Mesenchymal stem cell (in vitro differentiated cells and primary cell): ENCODE data around the gene STK17A.
"Not testable (repeated sequence)": the region's sequence is repeated elsewhere in the genome, so short reads cannot be mapped to it uniquely, and the experiment has no call there.

Experiments used
- DNase-seq: peaks from one replicate; pipeline ENCODE4 v3.0.0-alpha.2; 2013
- H2AFZ ChIP-seq: one replicate; pipeline ENCODE4 v1.6.1; 2013; ENCODE audit warnings: low read depth, mild to moderate bottlenecking, control low read depth, inconsistent platforms, low read length, moderate library complexity
- H2AK5ac ChIP-seq: 2 replicates; pipeline ENCODE4 v1.6.1; 2013; ENCODE audit warnings: low read length, moderate library complexity, mild to moderate bottlenecking, inconsistent platforms; ENCODE audit not compliant: severe bottlenecking
- H2BK120ac ChIP-seq: one replicate; pipeline ENCODE4 v1.6.1; 2013; ENCODE audit warnings: low read depth, mild to moderate bottlenecking, inconsistent platforms, low read length, moderate library complexity
- H2BK12ac ChIP-seq, 2 experiments: one replicate each; pipeline ENCODE4 v1.6.1; 2013; ENCODE audit warnings: inconsistent platforms in 2 of 2, low read length in 2 of 2, mild to moderate bottlenecking in 2 of 2, moderate library complexity in 2 of 2, control low read depth in 1 of 2
- H2BK15ac ChIP-seq: one replicate; pipeline ENCODE4 v1.6.1; 2013; ENCODE audit warnings: mild to moderate bottlenecking, low read depth, inconsistent platforms; ENCODE audit not compliant: poor library complexity, severe bottlenecking
- H2BK5ac ChIP-seq: 2 replicates; pipeline ENCODE4 v1.6.1; 2013; ENCODE audit warnings: low read depth, mild to moderate bottlenecking, low read length, control low read depth, inconsistent platforms; ENCODE audit not compliant: poor library complexity, severe bottlenecking
- H3K14ac ChIP-seq, 2 experiments: one replicate each; pipeline ENCODE4 v1.6.1; 2013; ENCODE audit warnings: inconsistent platforms in 2 of 2, low read length in 2 of 2, control low read depth in 1 of 2, mild to moderate bottlenecking in 1 of 2, moderate library complexity in 1 of 2
- H3K18ac ChIP-seq, 2 experiments: one replicate each; pipeline ENCODE4 v1.6.1; 2013; ENCODE audit warnings: inconsistent platforms in 2 of 2, low read length in 2 of 2, control low read depth in 1 of 2, low read depth in 1 of 2, mild to moderate bottlenecking in 1 of 2
- H3K23ac ChIP-seq, 2 experiments: one replicate each; pipeline ENCODE4 v1.6.1; 2013; ENCODE audit warnings: inconsistent platforms in 2 of 2, low read length in 2 of 2, mild to moderate bottlenecking in 2 of 2, moderate library complexity in 2 of 2, control low read depth in 1 of 2
- H3K27ac ChIP-seq: 2 replicates; pipeline ENCODE4 v1.5.1; 2013; ENCODE audit warnings: mild to moderate bottlenecking, moderate library complexity, low read length, control low read depth, inconsistent platforms; ENCODE audit not compliant: poor library complexity, severe bottlenecking
- H3K27me3 ChIP-seq, 2 experiments: 2 replicates each; pipeline versions ENCODE4 v1.6.1 to v1.7.0; 2013; ENCODE audit warnings: low read length in 2 of 2, mild to moderate bottlenecking in 2 of 2, moderate library complexity in 2 of 2, control low read depth in 1 of 2, inconsistent platforms in 1 of 2; ENCODE audit not compliant: control insufficient read depth in 1 of 2, insufficient read depth in 1 of 2
- H3K36me3 ChIP-seq, 2 experiments: 2 replicates each; pipeline versions ENCODE4 v1.6.1 to v1.7.0; 2013; ENCODE audit warnings: low read length in 2 of 2, control low read depth in 1 of 2, inconsistent platforms in 1 of 2, low read depth in 1 of 2, mild to moderate bottlenecking in 1 of 2; ENCODE audit not compliant: insufficient read depth in 2 of 2, control insufficient read depth in 1 of 2
- H3K4ac ChIP-seq, 2 experiments: one replicate each; pipeline ENCODE4 v1.6.1; 2013; ENCODE audit warnings: inconsistent platforms in 2 of 2, low read length in 2 of 2, mild to moderate bottlenecking in 2 of 2, moderate library complexity in 2 of 2, control low read depth in 1 of 2, low read depth in 1 of 2
- H3K4me1 ChIP-seq: 2 replicates; pipeline ENCODE4 v1.6.1; 2013; ENCODE audit warnings: low read depth, low read length, control low read depth; ENCODE audit not compliant: control insufficient read depth, insufficient read depth
- H3K4me2 ChIP-seq: 2 replicates; pipeline ENCODE4 v1.6.1; 2013; ENCODE audit warnings: low read length, mild to moderate bottlenecking, inconsistent platforms; ENCODE audit not compliant: poor library complexity, severe bottlenecking
- H3K4me3 ChIP-seq, 2 experiments: 2 replicates each; pipeline versions ENCODE4 v1.5.1 to v1.7.0; 2013; ENCODE audit warnings: low read length in 2 of 2, mild to moderate bottlenecking in 2 of 2, control low read depth in 1 of 2, low read depth in 1 of 2; ENCODE audit not compliant: insufficient read depth in 1 of 2
- H3K79me1 ChIP-seq: replicated peaks from 2 replicates; pipeline ENCODE4 v1.6.1; 2013; ENCODE audit warnings: mild to moderate bottlenecking, control low read depth, low read length, inconsistent platforms; ENCODE audit not compliant: poor library complexity, severe bottlenecking
- H3K9ac ChIP-seq: 2 replicates; pipeline ENCODE4 v1.7.0; 2013; ENCODE audit warnings: mild to moderate bottlenecking, low read length, moderate library complexity
- H3K9me3 ChIP-seq: 2 replicates; pipeline ENCODE4 v1.7.0; 2013; ENCODE audit warnings: mild to moderate bottlenecking, low read length; ENCODE audit not compliant: control insufficient read depth
- H4K8ac ChIP-seq: one replicate; pipeline ENCODE4 v1.6.1; 2013; ENCODE audit warnings: inconsistent platforms, mild to moderate bottlenecking, low read length, moderate library complexity
- H4K91ac ChIP-seq: one replicate; pipeline ENCODE4 v1.6.1; 2013; ENCODE audit warnings: mild to moderate bottlenecking, low read length, inconsistent platforms
- WGBS: methylation state at CpG from one replicate; pipeline ENCODE4 v1.1.7; 2013; ENCODE audit warnings: mixed read lengths; 5-methylcytosine and 5-hydroxymethylcytosine counted together

Gene STK17A

DNA sequence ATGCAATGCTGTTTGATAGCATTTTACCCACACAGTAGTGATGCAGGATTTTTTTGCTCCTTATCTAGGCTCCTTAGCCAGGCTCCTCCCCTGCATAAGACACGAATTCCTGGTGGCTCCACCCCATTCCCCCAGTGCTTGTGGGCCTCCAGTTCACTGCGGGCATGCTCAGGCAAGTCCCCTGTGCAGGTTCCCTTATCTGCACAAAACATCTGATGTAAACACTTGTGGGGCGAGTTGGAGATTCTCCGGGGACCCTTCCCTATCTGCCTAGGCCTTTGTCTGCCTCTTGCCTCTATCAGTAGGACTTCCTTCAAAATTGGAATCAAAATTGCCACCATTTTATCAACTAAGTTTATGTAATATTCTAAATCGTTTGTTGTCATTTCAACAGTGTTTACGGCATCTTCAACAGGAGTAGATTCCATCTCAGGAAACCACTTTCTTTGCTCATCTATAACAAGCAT is 5.4 kb upstream of the STK17A start:
- H3K4me3 ChIP-seq, result no peak overlapping the region
- H3K4me1 ChIP-seq, result peaks cover 4% of the 10 kb centered on the region
- no peak overlapping the region for H3K23ac ChIP-seq
- peak; percentile 32 for DNase-seq
- H3K4ac ChIP-seq, result no peak overlapping the region
- H3K4me2 ChIP-seq, result no peak overlapping the region
- H2BK12ac ChIP-seq, result no peak overlapping the region
- peak overlapping the region; percentile 19 for H2BK120ac ChIP-seq
- H3K27me3 ChIP-seq, result no peaks in the 10 kb centered on the region
- H2BK15ac ChIP-seq, result no peak overlapping the region
- H3K36me3 ChIP-seq, result no peaks in the 10 kb centered on the region
- H2AK5ac ChIP-seq, result no peak overlapping the region
- H2BK5ac ChIP-seq, result no peak overlapping the region
- H3K14ac ChIP-seq, result no peak overlapping the region
- no peaks in the 10 kb centered on the region for H3K79me1 ChIP-seq
- H3K9ac ChIP-seq, result no peak overlapping the region
- 59% methylated on average over 6 of the region's 6 CpGs for WGBS
- peak overlapping the region in 1 of 2 experiments; percentile 79 for H3K18ac ChIP-seq
- peak overlapping the region; percentile 77 for H4K8ac ChIP-seq
- no peak overlapping the region for H2AFZ ChIP-seq
- H3K27ac ChIP-seq, result no peak overlapping the region
- H4K91ac ChIP-seq, result peak overlapping the region; percentile 27
- no peaks in the 10 kb centered on the region for H3K9me3 ChIP-seq

DNA sequence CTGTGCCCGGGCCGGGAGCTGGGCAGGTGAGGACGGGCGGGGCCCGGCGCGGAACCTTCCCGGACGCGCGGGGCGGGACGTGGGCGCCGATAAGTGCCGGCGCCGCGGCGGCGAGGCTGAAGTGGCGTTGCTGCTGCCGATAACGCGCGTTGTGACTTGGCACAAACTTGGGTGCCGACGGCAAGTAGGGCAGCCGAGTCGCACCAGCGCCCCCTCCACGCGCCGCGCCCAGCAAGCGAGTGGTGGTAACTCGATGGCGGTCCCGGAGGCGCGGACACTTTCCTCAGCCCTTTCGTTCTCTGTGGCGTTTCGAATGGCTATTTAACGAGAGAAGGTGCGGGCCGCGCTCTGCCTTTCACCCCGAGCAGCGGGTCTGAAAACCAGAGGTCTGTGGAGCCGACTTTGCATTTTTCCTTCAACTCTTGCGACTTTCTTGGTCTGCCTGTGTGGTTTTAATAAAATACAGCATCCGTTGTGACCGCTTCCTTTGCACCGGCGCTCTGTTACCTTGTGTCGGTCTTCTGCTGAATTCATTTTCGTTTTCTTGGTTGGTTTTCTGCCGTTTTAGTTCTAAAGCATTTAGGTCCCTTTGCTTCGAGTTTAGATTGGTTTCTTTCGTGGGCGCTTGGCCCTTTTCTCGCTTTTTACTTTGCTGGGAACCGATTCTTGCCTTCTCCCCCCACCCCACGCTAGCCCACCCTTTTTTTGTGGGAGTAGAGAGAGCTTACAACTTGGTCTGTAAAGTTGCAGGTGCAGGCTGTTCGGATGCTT is 701 bp downstream of the STK17A start:
- H3K4me1 ChIP-seq, result peaks cover 9% of the 10 kb centered on the region
- under 1% methylated on average over 59 of the region's 66 CpGs for WGBS

DNA sequence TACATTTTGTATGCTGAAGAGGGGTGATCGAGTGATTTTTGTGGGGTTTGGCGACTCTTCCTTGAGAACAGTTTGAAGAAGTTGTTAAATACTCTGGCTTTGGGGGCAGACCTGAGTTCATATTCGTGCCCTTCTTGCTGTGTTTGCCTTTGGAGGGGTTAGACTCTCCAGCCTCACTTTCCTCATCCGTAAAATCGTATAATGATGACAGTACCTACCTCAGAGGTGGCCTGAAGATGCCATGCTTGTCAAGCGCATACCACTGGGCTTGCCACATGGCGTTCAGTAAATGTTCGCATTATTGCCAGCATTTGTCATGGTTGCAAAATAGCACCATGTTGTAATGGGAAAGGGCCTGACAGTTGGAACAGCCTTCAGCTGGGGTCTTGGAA is 1.3 kb downstream of the STK17A start:
- Histone ChIP-seq H2BK12ac (no peak overlapping the region), H3K79me1 (no peaks in the 10 kb centered on the region), H3K4me2 (peak overlapping the region; percentile 78), H3K36me3 (no peaks in the 10 kb centered on the region), H2AFZ (no peak overlapping the region), H3K23ac (peak overlapping the region in 1 of 2 experiments; percentile 74), H3K4ac (no peak overlapping the region), H3K4me1 (peaks cover 9% of the 10 kb centered on the region), H2AK5ac (no peak overlapping the region), H3K18ac (peak overlapping the region in 1 of 2 experiments; percentile 72), H3K27me3 (no peaks in the 10 kb centered on the region), H2BK15ac (no peak overlapping the region), H3K14ac (peak overlapping the region in 1 of 2 experiments; percentile 23), H4K8ac (no peak overlapping the region), H3K9ac (peak overlapping the region; percentile 97), H2BK5ac (no peak overlapping the region), H3K27ac (peak overlapping the region; percentile 79), H3K9me3 (no peaks in the 10 kb centered on the region), H3K4me3 (peak overlapping the region; percentile 97 to 99), H4K91ac (no peak overlapping the region), H2BK120ac (no peak overlapping the region)
- 20% methylated on average over 7 of the region's 8 CpGs for WGBS
- DNase-seq, result peak; percentile 90

More for the DNA sequence above, 701 bp downstream of the STK17A start:
- H3K79me1 ChIP-seq, result no peaks in the 10 kb centered on the region
- peak overlapping the region; percentile 83 for H4K91ac ChIP-seq
- H3K27ac ChIP-seq, result peak overlapping the region; percentile 79
- peak overlapping the region; percentile 73 for H2BK120ac ChIP-seq
- peak overlapping the region; percentile 72 for H4K8ac ChIP-seq
- no peaks in the 10 kb centered on the region for H3K36me3 ChIP-seq
- no peak overlapping the region for H2AK5ac ChIP-seq
- peak overlapping the region; percentile 79 to 95 for H3K4ac ChIP-seq
- H3K9ac ChIP-seq, result peak overlapping the region; percentile 97
- peak overlapping the region; percentile 97 to 99 for H3K4me3 ChIP-seq
- no peaks in the 10 kb centered on the region for H3K9me3 ChIP-seq
- H2BK5ac ChIP-seq, result peak overlapping the region; percentile 89
- peak overlapping the region in 1 of 2 experiments; percentile 77 for H2BK12ac ChIP-seq
- H3K27me3 ChIP-seq, result no peaks in the 10 kb centered on the region
- H3K23ac ChIP-seq, result peak overlapping the region; percentile 7 to 99
- H3K18ac ChIP-seq, result peak overlapping the region; percentile 79 to 90
- DNase-seq, result peak; percentile 64
- H3K14ac ChIP-seq, result peak overlapping the region in 1 of 2 experiments; percentile 99
- peak overlapping the region; percentile 78 for H3K4me2 ChIP-seq
- H2AFZ ChIP-seq, result peak overlapping the region; percentile 97
- H2BK15ac ChIP-seq, result peak overlapping the region; percentile 90

DNA sequence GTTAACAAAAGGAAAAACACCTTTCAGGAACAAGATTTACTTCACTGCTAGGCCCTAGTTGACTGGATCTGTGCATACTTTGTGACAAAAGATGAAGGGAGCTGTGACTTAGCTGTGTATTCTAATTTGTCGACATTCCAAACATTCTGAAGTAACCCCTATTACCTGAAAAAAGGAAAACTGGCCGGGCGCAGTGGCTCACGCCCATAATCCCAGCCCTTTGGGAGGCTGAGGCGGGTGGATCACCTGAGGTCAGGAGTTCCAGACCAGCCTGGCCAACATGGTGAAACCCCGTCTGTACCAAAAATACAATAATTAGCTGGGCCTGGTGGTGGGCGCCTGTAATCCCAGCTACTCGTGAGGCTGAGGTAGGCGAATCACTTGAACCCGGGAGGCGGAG is 1.8 kb downstream of the STK17A start:
- not testable (repeated sequence) for H2BK5ac ChIP-seq, H3K4ac ChIP-seq, H3K4me1 ChIP-seq, H3K27ac ChIP-seq, H3K36me3 ChIP-seq, H2AK5ac ChIP-seq, H2BK120ac ChIP-seq, H2BK12ac ChIP-seq, H3K23ac ChIP-seq, H4K91ac ChIP-seq, H4K8ac ChIP-seq, H3K79me1 ChIP-seq, H2BK15ac ChIP-seq, H3K27me3 ChIP-seq, H3K9me3 ChIP-seq, DNase-seq, H2AFZ ChIP-seq, H3K14ac ChIP-seq, H3K18ac ChIP-seq
- H3K4me3 ChIP-seq, result peak overlapping the region; percentile 23 to 97
- H3K9ac ChIP-seq, result peak overlapping the region; percentile 97
- WGBS, result 79% methylated on average over 11 of the region's 11 CpGs
- peak overlapping the region; percentile 78 for H3K4me2 ChIP-seq
